Activated T-helper 1 cell treated with anti-CD3 and anti-CD28 coated beads, Interleukin-12 subunit alpha, Interleukin-12 subunit beta, Interleukin-2, Interleukin-4 antibody, amounts not matched to agents 30 ng/mL and 10 ng/mL and 1 ng/mL, durations not matched to agents 14 hours and 24 hours and 36 hours (primary cell): ENCODE results near the gene MMP28. TPM values are rescaled to one million over a fixed set of nuclear protein-coding genes. Genes with fewer than 3 reads are reported as not detected.

Source experiments
- DNase-seq: peaks from one replicate; pipeline ENCODE4 v3.0.0; 2021; ENCODE audit warnings: low spot score
- H3K27ac Mint-ChIP-seq: one replicate; pipeline ENCODE4 v1.8.0; 2021; ENCODE audit warnings: mild to moderate bottlenecking, mixed read lengths
- H3K27me3 Mint-ChIP-seq: one replicate; pipeline ENCODE4 v1.8.0; 2022; ENCODE audit warnings: mild to moderate bottlenecking, moderate library complexity, mixed read lengths; ENCODE audit not compliant: insufficient read depth
- H3K36me3 Mint-ChIP-seq: one replicate; pipeline ENCODE4 v1.8.0; 2021; ENCODE audit warnings: low read depth, mixed read lengths
- H3K4me1 Mint-ChIP-seq: one replicate; pipeline ENCODE4 v1.8.0; 2021; ENCODE audit warnings: low read depth, mixed read lengths
- H3K4me3 Mint-ChIP-seq: one replicate; pipeline ENCODE4 v1.8.0; 2021; ENCODE audit warnings: mild to moderate bottlenecking, moderate library complexity, mixed read lengths
- H3K9me3 Mint-ChIP-seq: one replicate; pipeline ENCODE4 v1.8.0; 2021; ENCODE audit warnings: mixed read lengths
- intact Hi-C: fragments of 100-400 bp; cut with micrococcal nuclease; formaldehyde crosslinking; loops from one replicate; pipeline ENCODE4 v1.15.1; 2024
- total RNA-seq: library from RNA; stranded (reverse); gene quantifications from 2 replicates; pipeline ENCODE4 v1.2.3, GENCODE V29; 2022

Gene MMP28
- total RNA-seq, 1 donor from 2014 or later, result not detected

- Mint-ChIP-seq H3K9me3 (no peaks in the 10 kb centered on the region), H3K27me3 (peaks cover 32% of the 10 kb centered on the region), H3K4me3 (no peak overlapping the region), H3K27ac (no peak overlapping the region), H3K36me3 (no peaks in the 10 kb centered on the region), H3K4me1 (peaks cover 9% of the 10 kb centered on the region)
- DNase-seq, result no peak
- intact Hi-C loops, result loop anchor here (10.0 kb wide), 1 partner anchor 499 kb away; the partner anchor contains the start of gene SLFN5
Observed at GRCh38 chr17:35743626-35744328, 51.7 kb downstream of the MMP28 start.

GRCh38 chr17:35742896-35743477, 52.5 kb downstream of the MMP28 start:
- Mint-ChIP-seq H3K27me3 (peaks cover 29% of the 10 kb centered on the region), H3K27ac (no peak overlapping the region), H3K36me3 (no peaks in the 10 kb centered on the region), H3K4me3 (no peak overlapping the region), H3K4me1 (peaks cover under 1% of the 10 kb centered on the region), H3K9me3 (no peaks in the 10 kb centered on the region)
- intact Hi-C loops, result loop anchor here (10.0 kb wide), 1 partner anchor 498 kb away; the partner anchor contains the start of gene SLFN5
- no peak for DNase-seq

GRCh38 chr17:35742496-35742895, 52.9 kb downstream of the MMP28 start:
- Mint-ChIP-seq H3K4me1 (no peaks in the 10 kb centered on the region), H3K27me3 (peaks cover 27% of the 10 kb centered on the region), H3K36me3 (no peaks in the 10 kb centered on the region), H3K4me3 (no peak overlapping the region), H3K9me3 (no peaks in the 10 kb centered on the region), H3K27ac (no peak overlapping the region)
- intact Hi-C loops, result loop anchor here (10.0 kb wide), 1 partner anchor 498 kb away; the partner anchor contains the start of gene SLFN5
- DNase-seq, result no peak

GRCh38 chr17:35740997-35741931, 54.2 kb downstream of the MMP28 start:
- no peaks in the 10 kb centered on the region for H3K36me3 Mint-ChIP-seq
- peaks cover 27% of the 10 kb centered on the region for H3K27me3 Mint-ChIP-seq
- peak overlapping the region; percentile 63 for H3K4me3 Mint-ChIP-seq
- no peak overlapping the region for H3K27ac Mint-ChIP-seq
- no peaks in the 10 kb centered on the region for H3K4me1 Mint-ChIP-seq
- intact Hi-C loops, result loop anchor here (10.0 kb wide), 1 partner anchor 496 kb away; the partner anchor contains the start of gene SLFN5
- DNase-seq, result no peak
- H3K9me3 Mint-ChIP-seq, result no peaks in the 10 kb centered on the region

- no peak overlapping the region for H3K27ac Mint-ChIP-seq
- intact Hi-C loops, result loop anchor here (10.0 kb wide), 1 partner anchor 495 kb away; the partner anchor contains the start of gene SLFN5
- no peaks in the 10 kb centered on the region for H3K4me1 Mint-ChIP-seq
- peaks cover 27% of the 10 kb centered on the region for H3K27me3 Mint-ChIP-seq
- H3K9me3 Mint-ChIP-seq, result no peaks in the 10 kb centered on the region
- no peak for DNase-seq
- no peak overlapping the region for H3K4me3 Mint-ChIP-seq
- H3K36me3 Mint-ChIP-seq, result no peaks in the 10 kb centered on the region
Observed at GRCh38 chr17:35740216-35740615, 55.2 kb downstream of the MMP28 start.

GRCh38 chr17:35738519-35739133, 56.8 kb downstream of the MMP28 start:
- no peaks in the 10 kb centered on the region for H3K36me3 Mint-ChIP-seq
- H3K27me3 Mint-ChIP-seq, result peaks cover 26% of the 10 kb centered on the region
- H3K27ac Mint-ChIP-seq, result no peak overlapping the region
- no peak for DNase-seq
- no peaks in the 10 kb centered on the region for H3K4me1 Mint-ChIP-seq
- intact Hi-C loops, result no loop called here
- H3K9me3 Mint-ChIP-seq, result no peaks in the 10 kb centered on the region
- no peak overlapping the region for H3K4me3 Mint-ChIP-seq

- Mint-ChIP-seq H3K9me3 (no peaks in the 10 kb centered on the region), H3K4me1 (peaks cover under 1% of the 10 kb centered on the region), H3K27me3 (peaks cover 27% of the 10 kb centered on the region), H3K36me3 (no peaks in the 10 kb centered on the region), H3K4me3 (no peak overlapping the region), H3K27ac (no peak overlapping the region)
- DNase-seq, result no peak
- intact Hi-C loops, result no loop called here
Observed at GRCh38 chr17:35736236-35736635, 59.2 kb downstream of the MMP28 start.

- DNase-seq, result no peak
- Mint-ChIP-seq H3K9me3 (no peaks in the 10 kb centered on the region), H3K27me3 (peaks cover 29% of the 10 kb centered on the region), H3K27ac (no peak overlapping the region), H3K4me3 (no peak overlapping the region), H3K36me3 (peaks cover 5% of the 10 kb centered on the region), H3K4me1 (peaks cover 11% of the 10 kb centered on the region)
- intact Hi-C loops, result no loop called here
Observed at GRCh38 chr17:35735036-35735805, 60.2 kb downstream of the MMP28 start.

- Mint-ChIP-seq H3K36me3 (peaks cover 5% of the 10 kb centered on the region), H3K27me3 (peaks cover 23% of the 10 kb centered on the region), H3K4me3 (no peak overlapping the region), H3K27ac (no peak overlapping the region), H3K4me1 (peaks cover 11% of the 10 kb centered on the region), H3K9me3 (no peaks in the 10 kb centered on the region)
- intact Hi-C loops, result no loop called here
- no peak for DNase-seq
Observed at GRCh38 chr17:35734396-35734795, 61.0 kb downstream of the MMP28 start.

GRCh38 chr17:35733366-35733765, 62.1 kb downstream of the MMP28 start:
- no peak for DNase-seq
- Mint-ChIP-seq H3K9me3 (no peaks in the 10 kb centered on the region), H3K27ac (no peak overlapping the region), H3K4me3 (no peak overlapping the region), H3K36me3 (peaks cover 8% of the 10 kb centered on the region), H3K27me3 (peaks cover 20% of the 10 kb centered on the region), H3K4me1 (peaks cover 11% of the 10 kb centered on the region)
- intact Hi-C loops, result no loop called here

- H3K36me3 Mint-ChIP-seq, result peaks cover 12% of the 10 kb centered on the region
- H3K27ac Mint-ChIP-seq, result no peak overlapping the region
- H3K27me3 Mint-ChIP-seq, result peaks cover 20% of the 10 kb centered on the region
- intact Hi-C loops, result no loop called here
- DNase-seq, result no peak
- peaks cover 11% of the 10 kb centered on the region for H3K4me1 Mint-ChIP-seq
- H3K4me3 Mint-ChIP-seq, result peak overlapping the region; percentile 46
- no peaks in the 10 kb centered on the region for H3K9me3 Mint-ChIP-seq
Observed at GRCh38 chr17:35732806-35733136, 62.7 kb downstream of the MMP28 start.
